ENCODE results near the gene LTB4R.

LTB4R gene

GRCh38 chr14:24279301-24280186 is 31.8 kb upstream of the LTB4R start:
- H3K4me3 ChIP-seq (ENCODE audit: low read depth, low read length): no peak overlapping the region
- peak; percentile 42; the same call in 1 of the 2 replicates for TF ChIP-seq CTCF (IDR thresholded peaks at IDR 0.05; ENCODE audit: borderline replicate concordance, insufficient read depth, low read depth, low read length)

- H3K4me3 ChIP-seq (ENCODE audit: low read depth, low read length): no peak overlapping the region
- TF ChIP-seq CTCF (IDR thresholded peaks at IDR 0.05; ENCODE audit: borderline replicate concordance, insufficient read depth, low read depth, low read length): no peak
These were observed 30.4 kb upstream of the LTB4R start for GRCh38 chr14:24280797-24281460.

- no peak for TF ChIP-seq CTCF (IDR thresholded peaks at IDR 0.05; ENCODE audit: borderline replicate concordance, insufficient read depth, low read depth, low read length)
- H3K4me3 ChIP-seq (ENCODE audit: low read depth, low read length): no peak overlapping the region
These were observed 29.7 kb upstream of the LTB4R start for GRCh38 chr14:24281636-24282035.

GRCh38 chr14:24282736-24283135 is 28.6 kb upstream of the LTB4R start:
- H3K4me3 ChIP-seq (ENCODE audit: low read depth, low read length): no peak overlapping the region
- no peak for TF ChIP-seq CTCF (IDR thresholded peaks at IDR 0.05; ENCODE audit: borderline replicate concordance, insufficient read depth, low read depth, low read length)

- TF ChIP-seq CTCF (IDR thresholded peaks at IDR 0.05; ENCODE audit: borderline replicate concordance, insufficient read depth, low read depth, low read length): no peak
- no peak overlapping the region for H3K4me3 ChIP-seq (ENCODE audit: low read depth, low read length)
These were observed 27.4 kb upstream of the LTB4R start for GRCh38 chr14:24283796-24284460.

GRCh38 chr14:24284501-24285035 is 26.7 kb upstream of the LTB4R start:
- no peak for TF ChIP-seq CTCF (IDR thresholded peaks at IDR 0.05; ENCODE audit: borderline replicate concordance, insufficient read depth, low read depth, low read length)
- H3K4me3 ChIP-seq (ENCODE audit: low read depth, low read length): no peak overlapping the region

Measured in GM12875 (cell line).